GM12878 (cell line): Measurements from ENCODE around the gene B3GNT7. TPM values are rescaled to one million over a fixed set of nuclear protein-coding genes. Genes with fewer than 3 reads are reported as not detected.
A peak's percentile ranks its signal among the peaks of the same experiment; 100 is the strongest.

ENCODE experiments used
- ATAC-seq: fragments of 200-7000 bp; cut with Tn5 transposase; 3 replicates; pipeline ENCODE4 v1.9.1; 2020; ENCODE audit warnings: mild to moderate bottlenecking, moderate library complexity
- BruUV-seq: library from RNA; stranded (reverse); fragments of 400-500 nt; replicated peaks from 2 replicates; lab custom pipeline; 2021; lab: Mats Ljungman, UMichigan
- CTCF ChIA-PET: fragments of 300-600 bp; sonication (Branson Sonifier 250); formaldehyde crosslinking; extraction: SDS; loops from one replicate; lab custom pipeline; 2021; ENCODE audit warnings: inconsistent platforms; lab: Yijun Ruan, JAX
- POLR2A ChIA-PET: fragments of 350-600 bp; formaldehyde crosslinking; extraction: SDS; loops from one replicate; lab custom pipeline; 2021; ENCODE audit warnings: inconsistent platforms; lab: Charles Lee
- RAD21 ChIA-PET: fragments of 300-600 bp; sonication (Branson Sonifier 250); formaldehyde crosslinking; loops from one replicate; lab custom pipeline; 2023; ENCODE audit warnings: antibody characterized with exemption; ENCODE audit not compliant: unreplicated experiment; lab: Charles Lee
- SMC1A ChIA-PET: fragments of 300-600 bp; sonication (Branson Sonifier 250); formaldehyde crosslinking; loops from one replicate; lab custom pipeline; 2023; ENCODE audit not compliant: unreplicated experiment, uncharacterized antibody; lab: Charles Lee
- DNase-seq: peaks from one replicate; pipeline ENCODE4 v3.0.0-alpha.2; 2011; ENCODE audit warnings: low read depth, low spot score
- FAIRE-seq: peaks from 3 replicates; lab custom pipeline; 2011; peaks lifted over from hg19 to GRCh38; lab: Jason Lieb, UNC
- H2AFZ ChIP-seq: 2 replicates; pipeline ENCODE4 v1.6.0; 2011; ENCODE audit warnings: low read depth, low read length, control low read depth; ENCODE audit not compliant: control insufficient read depth
- H3K27ac ChIP-seq: 2 replicates; pipeline ENCODE4 v1.5.1; 2011; ENCODE audit warnings: control low read depth; ENCODE audit not compliant: control insufficient read depth, insufficient read depth
- H3K27me3 ChIP-seq, 2 experiments: replicated peaks in 1 of 2; 2 replicates each; pipeline versions ENCODE4 v1.6.0 to v1.6.1; 2011; ENCODE audit warnings: low read length in 1 of 2; ENCODE audit not compliant: control insufficient read depth in 2 of 2, insufficient read depth in 2 of 2
- H3K36me3 ChIP-seq, 2 experiments: 2 replicates each; pipeline ENCODE4 v1.5.1; 2011; ENCODE audit warnings: low read length in 1 of 2; ENCODE audit not compliant: control insufficient read depth in 2 of 2, insufficient read depth in 2 of 2
- H3K4me1 ChIP-seq: 2 replicates; pipeline ENCODE4 v1.6.1; 2011; ENCODE audit warnings: mild to moderate bottlenecking, low read length, moderate library complexity, mixed read lengths; ENCODE audit not compliant: control insufficient read depth, insufficient read depth
- H3K4me2 ChIP-seq: 2 replicates; pipeline ENCODE4 v1.6.0; 2011; ENCODE audit warnings: control low read depth; ENCODE audit not compliant: control insufficient read depth, insufficient read depth
- H3K4me3 ChIP-seq: fragments of 200-600 bp; sonication (generic); 2 replicates; pipeline ENCODE4 v1.5.1; 2016
- H3K79me2 ChIP-seq: 2 replicates; pipeline ENCODE4 v1.6.0; 2011; ENCODE audit warnings: low read length; ENCODE audit not compliant: control insufficient read depth, insufficient read depth
- H3K9ac ChIP-seq: 2 replicates; pipeline ENCODE4 v1.8.0; 2011; ENCODE audit warnings: low read length, control low read depth, mixed read lengths; ENCODE audit not compliant: control insufficient read depth, insufficient read depth
- H3K9me3 ChIP-seq: replicated peaks from 3 replicates; pipeline ENCODE4 v1.5.1; 2011; ENCODE audit warnings: mild to moderate bottlenecking, low read length; ENCODE audit not compliant: control insufficient read depth, insufficient read depth
- H4K20me1 ChIP-seq: 2 replicates; pipeline ENCODE4 v1.6.0; 2011; ENCODE audit not compliant: control insufficient read depth, insufficient read depth
- BACH1 ChIP-seq: fragments of 450-650 bp; IDR thresholded peaks from 2 replicates; pipeline ENCODE4 v1.6.1; 2017; ENCODE audit warnings: mild to moderate bottlenecking, borderline replicate concordance
- ETV6 ChIP-seq, 2 experiments: fragments of 450-650 bp in 1 of 2; IDR thresholded peaks in 1 of 2; conservative IDR thresholded peaks in 1 of 2; 2 replicates each; pipeline ENCODE4 v1.6.1; 2014; ENCODE audit warnings: antibody characterized with exemption in 1 of 2, borderline replicate concordance in 1 of 2, low read depth in 1 of 2, mild to moderate bottlenecking in 1 of 2, moderate library complexity in 1 of 2
- HDAC2 ChIP-seq: fragments of 200-600 bp; sonication (generic); IDR thresholded peaks from 2 replicates; pipeline ENCODE4 v1.6.1; 2017
- IKZF1 ChIP-seq: fragments of 450-650 bp; conservative IDR thresholded peaks from 2 replicates; pipeline ENCODE4 v1.6.1; 2017; ENCODE audit warnings: antibody characterized with exemption, mild to moderate bottlenecking
- JUNB ChIP-seq: IDR thresholded peaks from 2 replicates; pipeline ENCODE4 v1.6.1; 2016; ENCODE audit warnings: antibody characterized with exemption, mild to moderate bottlenecking
- KLF5 ChIP-seq: fragments of 450-650 bp; IDR thresholded peaks from 2 replicates; pipeline ENCODE4 v1.6.1; 2014; ENCODE audit warnings: mild to moderate bottlenecking; ENCODE audit not compliant: partially characterized antibody
- LARP7 ChIP-seq: fragments of 450-650 bp; IDR thresholded peaks from 2 replicates; pipeline ENCODE4 v1.6.1; 2017; ENCODE audit warnings: mild to moderate bottlenecking
- NBN ChIP-seq: fragments of 450-650 bp; IDR thresholded peaks from 2 replicates; pipeline ENCODE4 v1.6.1; 2016
- PAX5 ChIP-seq: IDR thresholded peaks from 2 replicates; pipeline ENCODE4 v1.6.1; 2011; ENCODE audit warnings: low read depth, low read length, borderline replicate concordance
- RBBP5 ChIP-seq: fragments of 200-600 bp; sonication (generic); conservative IDR thresholded peaks from 2 replicates; pipeline ENCODE4 v1.6.1; 2016
- RELA ChIP-seq: fragments of 450-650 bp; IDR thresholded peaks from 2 replicates; pipeline ENCODE4 v1.8.0; 2014; ENCODE audit warnings: borderline replicate concordance; ENCODE audit not compliant: partially characterized antibody
- RUNX3 ChIP-seq: IDR thresholded peaks from 2 replicates; pipeline ENCODE4 v1.6.1; 2012; ENCODE audit warnings: low read length, inconsistent platforms
- SREBF2 ChIP-seq: IDR thresholded peaks from 2 replicates; pipeline ENCODE4 v1.6.1; 2012; ENCODE audit warnings: mild to moderate bottlenecking, low read length
- SUZ12 ChIP-seq: fragments of 200-600 bp; sonication (generic); IDR thresholded peaks from one replicate; pipeline ENCODE4 v1.6.1; 2018; ENCODE audit warnings: antibody characterized with exemption, mild to moderate bottlenecking; ENCODE audit not compliant: unreplicated experiment
- ZNF217 ChIP-seq: fragments of 450-650 bp; IDR thresholded peaks from 2 replicates; pipeline ENCODE4 v1.6.1; 2017; ENCODE audit warnings: antibody characterized with exemption, mild to moderate bottlenecking
- WGBS: methylation state at CpG from one replicate; pipeline ENCODE4 v1.1.6; 2016; ENCODE audit warnings: low lambda C conversion rate; ENCODE audit not compliant: insufficient replicate concordance, insufficient coverage; ENCODE audit errors: missing lambda C conversion rate; 5-methylcytosine and 5-hydroxymethylcytosine counted together
- in situ Hi-C: fragments of 300-500 bp; cut with MboI; formaldehyde crosslinking; loops from 9 replicates; pipeline ENCODE4 v1.14.3; 2018; ENCODE audit warnings: mixed read lengths
- intact Hi-C: fragments of 100-400 bp; cut with micrococcal nuclease; formaldehyde crosslinking; loops from one replicate; pipeline ENCODE4 v1.14.2; 2022; ENCODE audit not compliant: unreplicated experiment
- polyA plus RNA-seq, 11 experiments: library from polyadenylated mRNA; depleted of rRNA in 4 of 11; unstranded in 6 of 11; stranded (reverse) in 5 of 11; fragments of >200 nt; fragmentation: Nextera tagmentation in 4 of 11; fragmentation: Illumina TruSeq in 1 of 11; extraction: Ambion mirVana in 4 of 11; extraction: Trizol in 1 of 11; gene quantifications; 1 replicate in 1 of 11; 2 replicates in 10 of 11; pipeline versions ENCODE4 v1.2.1 to v1.2.3, GENCODE V29; 2011 to 2016; ENCODE audit warnings: inconsistent platforms in 2 of 11, missing spikeins in 2 of 11, low read depth in 1 of 11
- total RNA-seq, 4 experiments: library from RNA; depleted of rRNA in 3 of 4; stranded (reverse); fragments of >200 nt in 3 of 4; fragmentation: Illumina TruSeq in 1 of 4; extraction: Trizol in 1 of 4; gene quantifications; 2 replicates each; pipeline versions ENCODE4 v1.2.1 to v1.2.3, GENCODE V29; 2013 to 2021

The B3GNT7 gene
- total and polyA plus RNA-seq, 10 of the 15 experiments (the other 5 are each of a cell fraction or from before 2014, with no cell fraction given): 0.91 to 12.6 (median 3.7) TPM

GRCh38 chr2:231386446-231386845, 9.1 kb upstream of the B3GNT7 start:
- ATAC-seq (peak; percentile 32), FAIRE-seq (no peak)
- Histone ChIP-seq H3K4me3 (no peak overlapping the region), H3K9ac (no peak overlapping the region), H3K27ac (no peak overlapping the region), H3K79me2 (peaks cover 2% of the 10 kb centered on the region; the same call in 1 of the 2 replicates)
- SMC1A ChIA-PET: no interaction called here
- TF ChIP-seq RUNX3 (peak; percentile 26; the same call in 1 of the 2 replicates), ETV6 (conservative IDR thresholded peaks at IDR 0.05 in 1 of 2, IDR thresholded peaks at IDR 0.05 in 1 of 2; ENCODE audit: borderline replicate concordance in 1 of 2, low read depth in 1 of 2) (no peak)
- TF ChIP-seq, all 136 proteins: peak for 1
- DNase-seq: no peak
- in situ Hi-C loops: no loop called here
- H2AFZ ChIP-seq: no peak overlapping the region
- ChIA-PET CTCF (interaction anchor here (1.0 to 2.0 kb wide), 2 partner anchors 19 to 139 kb away, joined by 3 to 5 read pairs; no protein-coding TSS in a partner anchor), RAD21 (no interaction called here), POLR2A (no interaction called here)
- H3K9me3 ChIP-seq: peaks cover 4% of the 10 kb centered on the region; the same call in 2 of the 3 replicates
- no peaks in the 10 kb centered on the region for H4K20me1 ChIP-seq
- H3K27me3 ChIP-seq: no peaks in the 10 kb centered on the region
- WGBS: 34% methylated on average over 3 of the region's 3 CpGs
- no TSS peak for BruUV-seq
- H3K36me3 ChIP-seq: no peaks in the 10 kb centered on the region
- H3K4me1 ChIP-seq: peaks cover 8% of the 10 kb centered on the region
- H3K4me2 ChIP-seq: no peak overlapping the region
- intact Hi-C loops: no loop called here

- H2AFZ ChIP-seq: no peak overlapping the region
- no peak for DNase-seq
- H3K4me3 ChIP-seq: no peak overlapping the region
- SMC1A ChIA-PET: no interaction called here
- TF ChIP-seq PAX5: no peak
- no peak for TF ChIP-seq RELA
- no peak for TF ChIP-seq IKZF1
- TF ChIP-seq HDAC2: no peak
- TF ChIP-seq RBBP5: no peak
- TF ChIP-seq SUZ12: no peak
- TF ChIP-seq KLF5: no peak
- no peak for TF ChIP-seq ZNF217
- TF ChIP-seq NBN: no peak
- no peak for TF ChIP-seq LARP7
- TF ChIP-seq BACH1: no peak
- no peak for TF ChIP-seq SREBF2
- no peak for TF ChIP-seq JUNB
- ATAC-seq: no peak
- intact Hi-C loops: no loop called here
- H3K4me2 ChIP-seq: no peak overlapping the region
- H3K79me2 ChIP-seq: peaks cover 15% of the 10 kb centered on the region
- POLR2A ChIA-PET: no interaction called here
- CTCF ChIA-PET: interaction anchor here (2.0 kb wide), 1 partner anchor 18 kb away, joined by 5 read pairs; no protein-coding TSS in a partner anchor
- H4K20me1 ChIP-seq: no peaks in the 10 kb centered on the region
- H3K4me1 ChIP-seq: peaks cover 24% of the 10 kb centered on the region
- RAD21 ChIA-PET: no interaction called here
- peaks cover 4% of the 10 kb centered on the region; the same call in 2 of the 3 replicates for H3K9me3 ChIP-seq
- no peak for FAIRE-seq
- 62% methylated on average over 26 of the region's 26 CpGs for WGBS
- H3K9ac ChIP-seq: no peak overlapping the region
- H3K27ac ChIP-seq: no peak overlapping the region
- H3K36me3 ChIP-seq: no peaks in the 10 kb centered on the region
- no peaks in the 10 kb centered on the region for H3K27me3 ChIP-seq
- in situ Hi-C loops: no loop called here
- no TSS peak for BruUV-seq
Measured at GRCh38 chr2:231387904-231388724, 7.4 kb upstream of the B3GNT7 start.
